ENCODE measurements around the gene PCOLCE2. TPM values are rescaled to one million over a fixed set of nuclear protein-coding genes. Genes with fewer than 3 reads are reported as not detected.

The PCOLCE2 gene
- total RNA-seq, 6 experiments from 2014 or later: 1.8 to 9.7 (median 3.8) TPM

DNA sequence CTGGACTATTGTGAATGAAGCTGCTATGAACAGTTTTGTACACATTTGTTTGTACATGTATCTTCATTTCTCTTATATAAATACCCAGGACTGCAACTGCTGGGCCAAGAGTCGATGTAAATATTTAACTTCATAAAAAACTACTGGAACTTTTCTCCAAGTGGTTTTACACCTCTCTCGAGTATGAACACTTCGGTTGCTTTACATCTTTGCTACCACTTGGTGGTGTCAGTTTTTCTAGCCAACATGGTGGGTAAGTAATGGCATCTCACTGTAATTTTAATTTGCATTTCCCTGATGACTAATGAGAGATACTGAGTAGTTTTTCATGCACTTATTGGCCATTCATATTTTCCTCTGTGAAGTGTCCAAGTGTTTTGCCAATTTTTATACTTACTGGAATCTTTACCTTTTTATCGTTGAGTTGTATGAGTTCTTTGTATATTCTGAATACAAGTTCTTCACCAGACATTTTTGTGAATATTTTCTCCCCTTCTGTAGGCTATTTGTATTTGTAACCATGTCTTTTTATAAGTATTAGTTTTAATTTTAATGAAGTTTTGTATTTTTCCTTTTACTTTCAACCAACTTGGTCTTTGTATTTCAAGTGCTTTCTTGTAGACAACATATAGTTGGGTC is 44.4 kb downstream of the PCOLCE2 start:
- DNase-seq (no peak), ATAC-seq (peak; percentile 40 to 66 (median 58))
- Histone ChIP-seq H3K27ac (no peak overlapping the region), H3K4me3 (no peak overlapping the region), H3K9me3 (no peaks in the 10 kb centered on the region), H3K27me3 (no peaks in the 10 kb centered on the region), H3K4me1 (peaks cover 0 to 17% (median 4%) of the 10 kb centered on the region in 4 donors), H3K36me3 (no peaks in the 10 kb centered on the region)
- intact Hi-C loops (cut with DNase I): no loop called here
- 64% methylated on average over 4 of the region's 4 CpGs for WGBS (ENCODE audit: insufficient coverage, low coverage, low lambda C conversion rate, missing lambda C conversion rate)
- peak; percentile 35 to 46 (median 42) for TF ChIP-seq CTCF (IDR thresholded peaks at IDR 0.05)
- no peak for TF ChIP-seq POLR2A (IDR thresholded peaks at IDR 0.05)

DNA sequence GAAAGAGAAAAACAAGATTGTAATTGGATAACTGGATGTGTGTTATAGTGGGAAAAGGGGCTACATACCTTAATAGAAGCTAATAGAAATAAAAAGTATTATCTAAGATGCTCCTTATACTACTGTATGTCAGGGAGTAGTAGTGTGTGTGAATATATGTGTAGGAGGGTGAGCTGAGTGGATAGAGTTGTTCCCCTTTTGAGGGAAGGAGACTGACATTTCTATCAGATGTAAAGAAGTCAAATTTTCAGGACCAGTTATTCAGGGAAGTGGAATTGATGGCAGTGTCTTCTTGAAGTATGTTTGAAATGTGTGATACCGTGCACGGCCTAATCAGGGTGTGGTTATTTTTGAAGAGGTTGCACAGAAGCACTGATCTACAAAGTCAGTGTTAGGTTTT is 49.1 kb downstream of the PCOLCE2 start:
- TF ChIP-seq POLR2A (IDR thresholded peaks at IDR 0.05) (no peak), CTCF (IDR thresholded peaks at IDR 0.05) (no peak)
- H3K4me1 ChIP-seq: no peaks in the 10 kb centered on the region
- no peak for ATAC-seq
- WGBS (ENCODE audit: insufficient coverage, low coverage, low lambda C conversion rate, missing lambda C conversion rate): 87% methylated on average over 2 of the region's 2 CpGs
- H3K9me3 ChIP-seq: no peaks in the 10 kb centered on the region
- intact Hi-C loops (cut with DNase I): no loop called here
- no peaks in the 10 kb centered on the region for H3K36me3 ChIP-seq
- H3K27me3 ChIP-seq: no peaks in the 10 kb centered on the region
- no peak for DNase-seq
- no peak overlapping the region for H3K4me3 ChIP-seq
- no peak overlapping the region for H3K27ac ChIP-seq

GRCh38 chr3:142837526-142837925 is 51.4 kb downstream of the PCOLCE2 start:
- ATAC-seq (peak in 1 of 4 donors; percentile 36), DNase-seq (no peak)
- H3K27me3 ChIP-seq: no peaks in the 10 kb centered on the region
- intact Hi-C loops (cut with DNase I): no loop called here
- TF ChIP-seq POLR2A (IDR thresholded peaks at IDR 0.05) (no peak), CTCF (IDR thresholded peaks at IDR 0.05) (no peak)
- H3K4me1 ChIP-seq: no peaks in the 10 kb centered on the region
- no peak overlapping the region for H3K4me3 ChIP-seq
- WGBS (ENCODE audit: insufficient coverage, low coverage, low lambda C conversion rate, missing lambda C conversion rate): 94% methylated on average over 1 of the region's 1 CpG
- no peaks in the 10 kb centered on the region for H3K9me3 ChIP-seq
- H3K36me3 ChIP-seq: no peaks in the 10 kb centered on the region
- H3K27ac ChIP-seq: no peak overlapping the region

- Histone ChIP-seq H3K27me3 (no peaks in the 10 kb centered on the region), H3K4me1 (no peaks in the 10 kb centered on the region), H3K36me3 (no peaks in the 10 kb centered on the region), H3K4me3 (no peak overlapping the region), H3K9me3 (no peaks in the 10 kb centered on the region), H3K27ac (no peak overlapping the region)
- no peak for TF ChIP-seq POLR2A (IDR thresholded peaks at IDR 0.05)
- TF ChIP-seq CTCF (IDR thresholded peaks at IDR 0.05): peak; percentile 86 to 95 (median 92)
- WGBS (ENCODE audit: insufficient coverage, low coverage, low lambda C conversion rate, missing lambda C conversion rate): 11% methylated on average over 8 of the region's 9 CpGs
- peak; percentile 100 for ATAC-seq
- intact Hi-C loops (cut with DNase I): loop anchor here in 1 of 2 donors (10.0 kb wide), 1 partner anchor 166 kb away; no protein-coding TSS in a partner anchor
- DNase-seq: peak; percentile 82 to 85 (median 84)
These were observed 60.1 kb downstream of the PCOLCE2 start for GRCh38 chr3:142828703-142829305.

All from right lobe of liver (tissue), 6 donors.